Measurements from ENCODE around the gene ZNF524. TPM values are rescaled to one million over a fixed set of nuclear protein-coding genes. Genes with fewer than 3 reads are reported as not detected.
A peak's percentile ranks its signal among the peaks of the same experiment; 100 is the strongest.

Gene ZNF524
- total and polyA plus RNA-seq, 9 of the 15 experiments (the other 6 are each of a cell fraction or from before 2014, with no cell fraction given): 0.08 to 15.6 (median 2.9) TPM

- TF ChIP-seq POLR2B (IDR thresholded peaks at IDR 0.05; ENCODE audit: low read depth, partially characterized antibody) (no peak), TEAD4 (IDR thresholded peaks at IDR 0.05; ENCODE audit: low read length) (no peak; the same call in 1 of the 2 replicates), TEAD4 (CRISPR knock-in tag; IDR thresholded peaks at IDR 0.05; ENCODE audit: borderline replicate concordance) (no peak), ZNF124 (CRISPR knock-in tag; IDR thresholded peaks at IDR 0.05) (no peak), MAZ (CRISPR knock-in tag; conservative IDR thresholded peaks at IDR 0.05 in 1 of 2, IDR thresholded peaks at IDR 0.05 in 1 of 2) (peak in 1 of 2 experiments; percentile 96; a peak in 3 of 4 replicates), ETS2 (tag; IDR thresholded peaks at IDR 0.05; ENCODE audit: borderline replicate concordance, poor library complexity, severe bottlenecking) (no peak), ZNF444 (CRISPR knock-in tag; IDR thresholded peaks at IDR 0.05) (no peak), ZNF41 (CRISPR knock-in tag; conservative IDR thresholded peaks at IDR 0.05) (no peak), BACH1 (tag; IDR thresholded peaks at IDR 0.05) (no peak; the same call in 1 of the 2 replicates), FOXA3 (CRISPR knock-in tag; conservative IDR thresholded peaks at IDR 0.05 in 1 of 2, IDR thresholded peaks at IDR 0.05 in 1 of 2) (no peak), FIP1L1 (IDR thresholded peaks at IDR 0.05; ENCODE audit: low read depth, low read length, poor library complexity, severe bottlenecking) (no peak), ZNF282 (CRISPR knock-in tag; IDR thresholded peaks at IDR 0.05) (no peak), PHF20 (IDR thresholded peaks at IDR 0.05; ENCODE audit: partially characterized antibody) (peak; percentile 66), ZNF174 (CRISPR knock-in tag; IDR thresholded peaks at IDR 0.05) (no peak), ERF (CRISPR knock-in tag; IDR thresholded peaks at IDR 0.05) (0 out of 2 replicates have a peak, but pooled peaks have one; percentile 84), POLR2AphosphoS5 (IDR thresholded peaks at IDR 0.05; ENCODE audit: control insufficient read depth, insufficient read depth, low read depth, low read length) (no peak), HLTF (IDR thresholded peaks at IDR 0.05) (no peak), SREBF2 (CRISPR knock-in tag; IDR thresholded peaks at IDR 0.05) (no peak), SMAD3 (CRISPR knock-in tag; conservative IDR thresholded peaks at IDR 0.05) (no peak), RHOXF2B (CRISPR knock-in tag; conservative IDR thresholded peaks at IDR 0.05) (no peak), SAFB2 (IDR thresholded peaks at IDR 0.05; ENCODE audit: borderline replicate concordance, low read depth, low read length, severe bottlenecking) (no peak), DIDO1 (tag; IDR thresholded peaks at IDR 0.05; ENCODE audit: low read depth) (peak; percentile 95), MTA2 (IDR thresholded peaks at IDR 0.05; ENCODE audit: low read depth) (no peak)
- TF ChIP-seq, protein P1, sequence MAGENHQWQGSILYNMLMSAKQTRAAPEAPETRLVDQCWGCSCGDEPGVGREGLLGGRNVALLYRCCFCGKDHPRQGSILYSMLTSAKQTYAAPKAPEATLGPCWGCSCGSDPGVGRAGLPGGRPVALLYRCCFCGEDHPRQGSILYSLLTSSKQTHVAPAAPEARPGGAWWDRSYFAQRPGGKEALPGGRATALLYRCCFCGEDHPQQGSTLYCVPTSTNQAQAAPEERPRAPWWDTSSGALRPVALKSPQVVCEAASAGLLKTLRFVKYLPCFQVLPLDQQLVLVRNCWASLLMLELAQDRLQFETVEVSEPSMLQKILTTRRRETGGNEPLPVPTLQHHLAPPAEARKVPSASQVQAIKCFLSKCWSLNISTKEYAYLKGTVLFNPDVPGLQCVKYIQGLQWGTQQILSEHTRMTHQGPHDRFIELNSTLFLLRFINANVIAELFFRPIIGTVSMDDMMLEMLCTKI (IDR thresholded peaks at IDR 0.05; ENCODE audit: partially characterized antibody): no peak
- TF ChIP-seq, protein P2, sequence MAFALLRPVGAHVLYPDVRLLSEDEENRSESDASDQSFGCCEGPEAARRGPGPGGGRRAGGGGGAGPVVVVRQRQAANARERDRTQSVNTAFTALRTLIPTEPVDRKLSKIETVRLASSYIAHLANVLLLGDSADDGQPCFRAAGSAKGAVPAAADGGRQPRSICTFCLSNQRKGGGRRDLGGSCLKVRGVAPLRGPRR (CRISPR knock-in tag; IDR thresholded peaks at IDR 0.05): no peak
- TF ChIP-seq, protein P3, sequence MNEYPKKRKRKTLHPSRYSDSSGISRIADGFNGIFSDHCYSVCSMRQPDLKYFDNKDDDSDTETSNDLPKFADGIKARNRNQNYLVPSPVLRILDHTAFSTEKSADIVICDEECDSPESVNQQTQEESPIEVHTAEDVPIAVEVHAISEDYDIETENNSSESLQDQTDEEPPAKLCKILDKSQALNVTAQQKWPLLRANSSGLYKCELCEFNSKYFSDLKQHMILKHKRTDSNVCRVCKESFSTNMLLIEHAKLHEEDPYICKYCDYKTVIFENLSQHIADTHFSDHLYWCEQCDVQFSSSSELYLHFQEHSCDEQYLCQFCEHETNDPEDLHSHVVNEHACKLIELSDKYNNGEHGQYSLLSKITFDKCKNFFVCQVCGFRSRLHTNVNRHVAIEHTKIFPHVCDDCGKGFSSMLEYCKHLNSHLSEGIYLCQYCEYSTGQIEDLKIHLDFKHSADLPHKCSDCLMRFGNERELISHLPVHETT (CRISPR knock-in tag; conservative IDR thresholded peaks at IDR 0.05 in 1 of 2, IDR thresholded peaks at IDR 0.05 in 1 of 2): peak in 1 of 2 experiments; percentile 83; a peak in 2 of 4 replicates
These were observed at the start of gene ZNF524 (continued) for GRCh38 chr19:55599842-55600661.
